SU-DHL-6 (cell line): ENCODE results near the gene EXOC4.

ENCODE experiments used
- EZH2phosphoT487 ChIP-seq: fragments of 200-600 bp; sonication (generic), shearing (Covaris generic); conservative IDR thresholded peaks from 2 replicates; pipeline ENCODE4 v1.6.1; 2018; ENCODE audit warnings: mild to moderate bottlenecking, antibody characterized with exemption, low read length, moderate library complexity, mixed read lengths
- TF ChIP-seq, protein P1 (sequence below): fragments of 200-600 bp; sonication (generic); IDR thresholded peaks from one replicate; pipeline ENCODE4 v1.5.1; 2017; ENCODE audit warnings: antibody characterized with exemption, mild to moderate bottlenecking, low read length, moderate library complexity; ENCODE audit not compliant: insufficient read depth, poor library complexity, severe bottlenecking

DNA sequence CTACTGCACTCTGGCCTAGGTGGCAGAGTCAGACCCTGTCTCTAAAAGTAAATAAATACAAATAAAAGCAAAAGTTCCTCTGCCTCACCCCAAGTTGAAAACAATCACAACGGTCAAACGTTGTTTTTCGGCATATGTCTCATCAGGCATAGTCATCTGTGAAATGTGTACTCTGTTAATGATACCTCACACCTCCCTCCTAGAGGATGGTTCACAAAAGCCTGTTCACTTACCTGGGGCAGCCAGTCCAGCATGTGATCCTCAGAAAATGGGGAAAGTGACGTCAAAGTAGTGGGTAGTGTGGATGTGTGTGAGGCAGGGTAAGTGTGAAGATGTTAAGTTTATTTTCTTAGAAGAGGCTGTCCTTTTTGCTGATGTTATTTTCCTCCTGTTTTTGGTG, 620.3 kb downstream of the EXOC4 start:
- TF ChIP-seq, protein P1, sequence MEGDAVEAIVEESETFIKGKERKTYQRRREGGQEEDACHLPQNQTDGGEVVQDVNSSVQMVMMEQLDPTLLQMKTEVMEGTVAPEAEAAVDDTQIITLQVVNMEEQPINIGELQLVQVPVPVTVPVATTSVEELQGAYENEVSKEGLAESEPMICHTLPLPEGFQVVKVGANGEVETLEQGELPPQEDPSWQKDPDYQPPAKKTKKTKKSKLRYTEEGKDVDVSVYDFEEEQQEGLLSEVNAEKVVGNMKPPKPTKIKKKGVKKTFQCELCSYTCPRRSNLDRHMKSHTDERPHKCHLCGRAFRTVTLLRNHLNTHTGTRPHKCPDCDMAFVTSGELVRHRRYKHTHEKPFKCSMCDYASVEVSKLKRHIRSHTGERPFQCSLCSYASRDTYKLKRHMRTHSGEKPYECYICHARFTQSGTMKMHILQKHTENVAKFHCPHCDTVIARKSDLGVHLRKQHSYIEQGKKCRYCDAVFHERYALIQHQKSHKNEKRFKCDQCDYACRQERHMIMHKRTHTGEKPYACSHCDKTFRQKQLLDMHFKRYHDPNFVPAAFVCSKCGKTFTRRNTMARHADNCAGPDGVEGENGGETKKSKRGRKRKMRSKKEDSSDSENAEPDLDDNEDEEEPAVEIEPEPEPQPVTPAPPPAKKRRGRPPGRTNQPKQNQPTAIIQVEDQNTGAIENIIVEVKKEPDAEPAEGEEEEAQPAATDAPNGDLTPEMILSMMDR: no peak
- no peak for TF ChIP-seq EZH2phosphoT487
